Type B pancreatic cell (in vitro differentiated cells): ENCODE measurements around the gene BASP1. TPM values are rescaled to one million over a fixed set of nuclear protein-coding genes. Genes with fewer than 3 reads are reported as not detected.

Experiments used
- DNase-seq: peaks from one replicate; pipeline ENCODE4 v3.0.0; 2021; ENCODE audit warnings: mixed read lengths; ENCODE audit not compliant: unreplicated experiment; ENCODE audit errors: extremely low spot score
- H3K27ac Mint-ChIP-seq: 2 replicates; pipeline ENCODE4 v1.8.0; 2021; ENCODE audit warnings: mild to moderate bottlenecking, mixed read lengths
- H3K27me3 Mint-ChIP-seq: 2 replicates; pipeline ENCODE4 v1.8.0; 2021; ENCODE audit warnings: mixed read lengths
- H3K36me3 Mint-ChIP-seq: 2 replicates; pipeline ENCODE4 v1.8.0; 2021; ENCODE audit warnings: mixed read lengths
- H3K4me1 Mint-ChIP-seq: one replicate; pipeline ENCODE4 v1.8.0; 2021; ENCODE audit warnings: mixed read lengths; ENCODE audit not compliant: unreplicated experiment
- H3K4me3 Mint-ChIP-seq: 2 replicates; pipeline ENCODE4 v1.8.0; 2021; ENCODE audit warnings: mild to moderate bottlenecking, mixed read lengths
- H3K9me3 Mint-ChIP-seq: 2 replicates; pipeline ENCODE4 v1.8.0; 2021; ENCODE audit warnings: mixed read lengths
- CTCF ChIP-seq: fragments of 200-600 bp; sonication (generic); conservative IDR thresholded peaks from 2 replicates; pipeline ENCODE4 v1.5.0; 2021; ENCODE audit warnings: antibody characterized with exemption, mild to moderate bottlenecking
- total RNA-seq: library from RNA; stranded (reverse); gene quantifications from 2 replicates; pipeline ENCODE4 v1.2.1, GENCODE V29; 2021; ENCODE audit warnings: low replicate concordance

BASP1 gene
- total RNA-seq, 1 donor from 2014 or later: 131 TPM

- no peak for TF ChIP-seq CTCF
- Mint-ChIP-seq H3K36me3 (peaks cover 49% of the 10 kb centered on the region), H3K9me3 (peaks cover 5% of the 10 kb centered on the region), H3K4me3 (no peak overlapping the region), H3K27ac (no peak overlapping the region), H3K4me1 (peaks cover 11% of the 10 kb centered on the region), H3K27me3 (no peaks in the 10 kb centered on the region)
- no peak for DNase-seq
These were observed 47.6 kb downstream of the BASP1 start for GRCh38 chr5:17265041-17265440.

DNA sequence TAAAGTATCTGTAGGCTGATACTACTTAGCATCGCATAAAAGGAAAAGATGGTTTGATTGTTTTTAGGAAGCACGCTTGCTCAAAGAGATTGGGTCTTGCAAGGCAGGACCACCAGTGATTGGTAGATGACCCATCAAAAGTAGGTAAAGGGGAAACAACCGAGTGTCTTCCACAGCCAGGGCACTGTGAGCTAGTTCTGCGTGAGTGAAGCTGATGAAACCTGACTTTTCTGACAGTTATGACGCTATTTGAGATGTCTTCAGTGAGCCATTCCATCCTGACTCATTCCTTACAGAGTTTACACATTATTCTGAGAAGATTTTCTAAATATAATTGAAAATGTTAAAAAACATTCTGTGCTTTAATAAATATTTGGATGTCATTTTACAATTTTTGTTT, 49.7 kb downstream of the BASP1 start:
- TF ChIP-seq CTCF: no peak
- peaks cover 11% of the 10 kb centered on the region for H3K4me1 Mint-ChIP-seq
- H3K27me3 Mint-ChIP-seq: no peaks in the 10 kb centered on the region
- H3K4me3 Mint-ChIP-seq: no peak overlapping the region
- H3K36me3 Mint-ChIP-seq: peaks cover 44% of the 10 kb centered on the region
- no peak for DNase-seq
- H3K27ac Mint-ChIP-seq: peak overlapping the region; percentile 49
- H3K9me3 Mint-ChIP-seq: peaks cover 5% of the 10 kb centered on the region

- no peak overlapping the region for H3K4me3 Mint-ChIP-seq
These were observed 51.8 kb downstream of the BASP1 start for GRCh38 chr5:17269201-17269600.

GRCh38 chr5:17272111-17272510, 54.7 kb downstream of the BASP1 start:
- Mint-ChIP-seq H3K4me1 (peaks cover 10% of the 10 kb centered on the region), H3K27ac (no peak overlapping the region)

More at GRCh38 chr5:17269201-17269600, 51.8 kb downstream of the BASP1 start:
- no peak for TF ChIP-seq CTCF
- Mint-ChIP-seq H3K4me1 (peaks cover 15% of the 10 kb centered on the region), H3K27ac (peak overlapping the region; percentile 40), H3K27me3 (no peaks in the 10 kb centered on the region), H3K36me3 (peaks cover 29% of the 10 kb centered on the region), H3K9me3 (peaks cover 5% of the 10 kb centered on the region)
- no peak for DNase-seq

GRCh38 chr5:17275289-17276158, 58.1 kb downstream of the BASP1 start:
- Mint-ChIP-seq H3K4me3 (no peak overlapping the region), H3K36me3 (peaks cover 28% of the 10 kb centered on the region), H3K27ac (no peak overlapping the region), H3K9me3 (no peaks in the 10 kb centered on the region), H3K27me3 (no peaks in the 10 kb centered on the region), H3K4me1 (peaks cover 4% of the 10 kb centered on the region)
- TF ChIP-seq CTCF: no peak
- no peak for DNase-seq

More at GRCh38 chr5:17272111-17272510, 54.7 kb downstream of the BASP1 start:
- H3K27me3 Mint-ChIP-seq: no peaks in the 10 kb centered on the region
- H3K36me3 Mint-ChIP-seq: peaks cover 34% of the 10 kb centered on the region
- H3K4me3 Mint-ChIP-seq: no peak overlapping the region
- DNase-seq: no peak
- TF ChIP-seq CTCF: no peak
- peaks cover under 1% of the 10 kb centered on the region for H3K9me3 Mint-ChIP-seq
